ENCODE measurements around the gene TOB1. TPM values are rescaled to one million over a fixed set of nuclear protein-coding genes. Genes with fewer than 3 reads are reported as not detected.

TOB1 gene
- total and polyA plus RNA-seq, 2 of the 4 experiments (the other 2 are of a cell fraction), result 4.3 to 9.0 TPM

DNA sequence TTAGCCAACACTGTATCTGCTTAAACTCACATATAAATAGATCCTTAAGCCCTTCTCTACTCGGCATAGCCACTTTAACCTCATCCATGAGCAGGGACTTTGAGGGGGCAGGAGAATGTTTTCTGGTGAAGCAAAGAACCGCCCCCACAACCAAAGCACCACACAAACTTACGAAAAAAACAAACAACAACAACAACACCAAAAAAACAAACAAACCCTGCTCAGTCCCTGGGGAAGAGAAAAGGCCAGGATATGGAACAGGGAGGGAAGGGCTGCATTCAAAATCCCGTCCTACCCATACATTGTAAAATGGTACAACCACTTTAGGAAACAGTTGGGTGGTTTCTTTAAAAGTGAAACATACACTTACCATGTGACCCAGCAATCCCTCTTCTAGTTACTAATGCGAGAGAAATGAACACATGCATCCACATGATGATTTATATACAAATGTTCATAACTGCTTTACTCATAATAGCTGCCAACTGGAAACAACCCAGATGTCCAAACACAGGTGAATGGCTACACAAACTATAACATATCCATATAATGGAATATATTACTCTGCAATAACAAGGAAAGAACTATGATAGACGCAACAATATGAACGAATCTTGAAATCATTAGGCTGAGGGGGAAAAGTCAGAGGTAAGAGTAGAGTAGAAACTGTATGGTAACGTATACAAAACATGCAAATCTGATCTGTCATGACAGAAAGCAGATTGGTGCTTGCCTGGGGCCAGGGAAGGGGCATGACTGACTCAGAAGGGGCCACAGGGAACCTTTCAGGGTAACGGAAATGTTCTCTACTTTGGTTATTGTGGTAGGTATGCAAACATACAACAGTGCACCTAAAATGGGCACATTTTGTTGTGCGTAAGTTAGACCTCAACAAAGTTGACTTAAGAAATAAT is 37.7 kb upstream of the TOB1 start:
- H3K4me1 ChIP-seq (ENCODE audit: control insufficient read depth, insufficient read depth, low read length), result peaks cover 16% of the 10 kb centered on the region
- DNase-seq, result peak; percentile 84
- H4K8ac ChIP-seq (ENCODE audit: low read depth in 2 of 2, low read length in 2 of 2), result peak overlapping the region; percentile 44 to 91
- in situ Hi-C loops (cut with MboI; ENCODE audit: low sequenced_read_pairs), result no loop called here
- H2BK120ac ChIP-seq (ENCODE audit: low read depth, low read length), result peak overlapping the region; percentile 66
- no peak overlapping the region for H2AK9ac ChIP-seq (replicated peaks; ENCODE audit: low read depth, low read length, poor library complexity)
- H2AFZ ChIP-seq (replicated peaks; ENCODE audit: low read length, poor library complexity), result peak overlapping the region; percentile 80
- H4K91ac ChIP-seq (ENCODE audit: insufficient read depth, low read depth, low read length), result peak overlapping the region; percentile 78
- H2BK20ac ChIP-seq (ENCODE audit: low read depth, low read length), result peak overlapping the region; percentile 84; the same call in 1 of the 2 replicates
- no peaks in the 10 kb centered on the region for H3K27me3 ChIP-seq (ENCODE audit: control insufficient read depth, insufficient read depth, low read length)
- dilution Hi-C loops (cut with HindIII; ENCODE audit: low sequenced_read_pairs, unreplicated experiment), result no loop called here
- H2AK5ac ChIP-seq (ENCODE audit: low read depth, low read length), result peak overlapping the region; percentile 61; the same call in 1 of the 2 replicates
- H2BK5ac ChIP-seq (ENCODE audit: low read depth, low read length, poor library complexity, severe bottlenecking), result peak overlapping the region; percentile 65
- no TSS peak for BruUV-seq (replicated peaks)
- no peaks in the 10 kb centered on the region for H3K9me3 ChIP-seq (ENCODE audit: control insufficient read depth, insufficient read depth, low read length)
- peak overlapping the region; percentile 32; the same call in 1 of the 2 replicates for H3K56ac ChIP-seq (ENCODE audit: extremely low read depth, insufficient read depth, low read length)
- H3K4me3 ChIP-seq (ENCODE audit: insufficient read depth, low read depth, low read length), result no peak overlapping the region
- no peaks in the 10 kb centered on the region for H3K79me1 ChIP-seq (ENCODE audit: low read depth in 1 of 2, low read length in 2 of 2)
- H4K20me1 ChIP-seq (ENCODE audit: insufficient read depth, low read length), result no peaks in the 10 kb centered on the region
- H3K18ac ChIP-seq (ENCODE audit: low read depth, low read length), result peak overlapping the region; percentile 90
- peak overlapping the region; percentile 87 for H3K4me2 ChIP-seq (ENCODE audit: low read depth, low read length)
- peak overlapping the region; percentile 79 for H3K14ac ChIP-seq (replicated peaks; ENCODE audit: low read depth, low read length)
- peak overlapping the region; percentile 78 for H4K5ac ChIP-seq (ENCODE audit: low read depth, low read length)
- H2BK15ac ChIP-seq (ENCODE audit: low read depth, low read length), result peak overlapping the region; percentile 79; the same call in 1 of the 3 replicates
- peaks cover 4% of the 10 kb centered on the region; the same call in 1 of the 2 replicates for H3K9me1 ChIP-seq (ENCODE audit: insufficient read depth, low read length)
- H3K23ac ChIP-seq (ENCODE audit: low read depth, low read length), result peak overlapping the region; percentile 85
- intact Hi-C loops (cut with micrococcal nuclease), result loop anchor here (5.0 kb wide), 1 partner anchor 37 kb away; the partner anchor contains the start of gene TOB1
- no peaks in the 10 kb centered on the region for H3K36me3 ChIP-seq (ENCODE audit: control insufficient read depth, insufficient read depth, low read length)
- 47% methylated on average over 3 of the region's 10 CpGs; no CpG with 5 or more reads in 1 of the 2 experiments for WGBS, 2 experiments (ENCODE audit: extremely low coverage in 2 of 2, insufficient read length in 1 of 2)
- CTCF ChIA-PET, result interaction anchor here (0.6 kb wide), 1 partner anchor 1777 kb away, joined by 3 read pairs; no protein-coding TSS in a partner anchor
- H3K4ac ChIP-seq (ENCODE audit: low read depth, low read length), result peak overlapping the region; percentile 82
- peak; percentile 68 for ATAC-seq (ENCODE audit: low read depth)
- POLR2A ChIA-PET (ENCODE audit: unreplicated experiment), result interaction anchor here (1.2 kb wide), 1 partner anchor 38 kb away, joined by 4 read pairs; no protein-coding TSS in a partner anchor
- peak overlapping the region; percentile 80 for H3K27ac ChIP-seq (ENCODE audit: insufficient read depth, low read length)
- H3K9ac ChIP-seq (ENCODE audit: low read depth, low read length), result peak overlapping the region; percentile 24; the same call in 1 of the 2 replicates
- TF ChIP-seq RAD21 (IDR thresholded peaks at IDR 0.05; ENCODE audit: low read length) (no peak), RCOR1 (IDR thresholded peaks at IDR 0.05; ENCODE audit: insufficient replicate concordance, low read length) (no peak), SMC3 (IDR thresholded peaks at IDR 0.05; ENCODE audit: low read depth, low read length) (no peak), MAFK (IDR thresholded peaks at IDR 0.05; ENCODE audit: low read depth, low read length) (no peak), NFE2L2 (IDR thresholded peaks at IDR 0.05; ENCODE audit: low read depth, low read length) (no peak), RFX5 (IDR thresholded peaks at IDR 0.05; ENCODE audit: low read depth, low read length) (no peak), POLR2A (IDR thresholded peaks at IDR 0.05; ENCODE audit: low read depth, low read length) (no peak), MXI1 (IDR thresholded peaks at IDR 0.05; ENCODE audit: borderline replicate concordance, low read depth, low read length) (no peak), CEBPB (IDR thresholded peaks at IDR 0.05; ENCODE audit: low read depth, low read length) (no peak), FOS (IDR thresholded peaks at IDR 0.05; ENCODE audit: low read depth, low read length) (peak; percentile 38; the same call in 1 of the 2 replicates)
- TF ChIP-seq, protein P1, sequence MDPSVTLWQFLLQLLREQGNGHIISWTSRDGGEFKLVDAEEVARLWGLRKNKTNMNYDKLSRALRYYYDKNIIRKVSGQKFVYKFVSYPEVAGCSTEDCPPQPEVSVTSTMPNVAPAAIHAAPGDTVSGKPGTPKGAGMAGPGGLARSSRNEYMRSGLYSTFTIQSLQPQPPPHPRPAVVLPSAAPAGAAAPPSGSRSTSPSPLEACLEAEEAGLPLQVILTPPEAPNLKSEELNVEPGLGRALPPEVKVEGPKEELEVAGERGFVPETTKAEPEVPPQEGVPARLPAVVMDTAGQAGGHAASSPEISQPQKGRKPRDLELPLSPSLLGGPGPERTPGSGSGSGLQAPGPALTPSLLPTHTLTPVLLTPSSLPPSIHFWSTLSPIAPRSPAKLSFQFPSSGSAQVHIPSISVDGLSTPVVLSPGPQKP (IDR thresholded peaks at IDR 0.05; ENCODE audit: borderline replicate concordance, low read depth, low read length), result no peak
- TF ChIP-seq, protein P2, sequence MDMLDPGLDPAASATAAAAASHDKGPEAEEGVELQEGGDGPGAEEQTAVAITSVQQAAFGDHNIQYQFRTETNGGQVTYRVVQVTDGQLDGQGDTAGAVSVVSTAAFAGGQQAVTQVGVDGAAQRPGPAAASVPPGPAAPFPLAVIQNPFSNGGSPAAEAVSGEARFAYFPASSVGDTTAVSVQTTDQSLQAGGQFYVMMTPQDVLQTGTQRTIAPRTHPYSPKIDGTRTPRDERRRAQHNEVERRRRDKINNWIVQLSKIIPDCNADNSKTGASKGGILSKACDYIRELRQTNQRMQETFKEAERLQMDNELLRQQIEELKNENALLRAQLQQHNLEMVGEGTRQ (IDR thresholded peaks at IDR 0.05; ENCODE audit: low read depth, low read length), result peak; percentile 79
- TF ChIP-seq, protein P3, sequence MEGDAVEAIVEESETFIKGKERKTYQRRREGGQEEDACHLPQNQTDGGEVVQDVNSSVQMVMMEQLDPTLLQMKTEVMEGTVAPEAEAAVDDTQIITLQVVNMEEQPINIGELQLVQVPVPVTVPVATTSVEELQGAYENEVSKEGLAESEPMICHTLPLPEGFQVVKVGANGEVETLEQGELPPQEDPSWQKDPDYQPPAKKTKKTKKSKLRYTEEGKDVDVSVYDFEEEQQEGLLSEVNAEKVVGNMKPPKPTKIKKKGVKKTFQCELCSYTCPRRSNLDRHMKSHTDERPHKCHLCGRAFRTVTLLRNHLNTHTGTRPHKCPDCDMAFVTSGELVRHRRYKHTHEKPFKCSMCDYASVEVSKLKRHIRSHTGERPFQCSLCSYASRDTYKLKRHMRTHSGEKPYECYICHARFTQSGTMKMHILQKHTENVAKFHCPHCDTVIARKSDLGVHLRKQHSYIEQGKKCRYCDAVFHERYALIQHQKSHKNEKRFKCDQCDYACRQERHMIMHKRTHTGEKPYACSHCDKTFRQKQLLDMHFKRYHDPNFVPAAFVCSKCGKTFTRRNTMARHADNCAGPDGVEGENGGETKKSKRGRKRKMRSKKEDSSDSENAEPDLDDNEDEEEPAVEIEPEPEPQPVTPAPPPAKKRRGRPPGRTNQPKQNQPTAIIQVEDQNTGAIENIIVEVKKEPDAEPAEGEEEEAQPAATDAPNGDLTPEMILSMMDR (conservative IDR thresholded peaks at IDR 0.05; ENCODE audit: low read depth, low read length), result no peak
